ENCODE measurements around the gene SKOR1.

The SKOR1 gene

DNA sequence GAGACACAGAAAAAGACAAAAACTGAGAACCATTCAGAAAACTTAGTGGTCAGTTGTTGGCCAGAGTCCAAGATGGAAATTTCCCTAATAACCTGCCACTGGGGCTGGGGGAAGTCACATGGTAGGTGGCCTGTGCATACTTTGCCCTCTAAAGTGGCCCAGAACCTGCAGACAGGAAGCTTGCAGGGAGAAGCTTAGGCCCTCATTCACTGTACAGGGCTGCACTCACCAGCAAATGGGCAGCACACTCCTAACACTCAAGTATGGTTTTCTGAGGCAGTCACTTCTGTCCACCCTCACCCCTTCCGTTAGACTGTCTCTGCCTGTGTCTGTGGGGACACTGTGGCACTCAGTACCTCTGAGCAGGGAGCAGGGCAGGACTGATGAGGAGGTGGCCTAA, 29.0 kb downstream of the SKOR1 start:
- Histone ChIP-seq H2BK15ac (ENCODE audit: low read length) (no peak overlapping the region), H3K9me3 (replicated peaks in 1 of 2; ENCODE audit: control insufficient read depth in 2 of 2, insufficient read depth in 1 of 2, low read depth in 1 of 2, low read length in 2 of 2) (no peaks in the 10 kb centered on the region), H3K4ac (ENCODE audit: low read length) (no peak overlapping the region), H2BK5ac (ENCODE audit: low read length) (no peak overlapping the region), H2AFZ (ENCODE audit: low read length) (peak overlapping the region; percentile 64), H3K18ac (ENCODE audit: low read length) (no peak overlapping the region), H3K4me1 (ENCODE audit: control insufficient read depth in 2 of 2, insufficient read depth in 1 of 2, low read depth in 1 of 2, low read length in 2 of 2) (no peaks in the 10 kb centered on the region), H3K79me1 (ENCODE audit: low read depth, low read length) (no peaks in the 10 kb centered on the region), H2AK5ac (ENCODE audit: low read depth, low read length) (no peak overlapping the region), H3K23ac (ENCODE audit: low read depth, low read length, poor library complexity) (no peak overlapping the region), H4K91ac (ENCODE audit: low read depth, low read length, poor library complexity) (no peak overlapping the region), H3K4me2 (ENCODE audit: insufficient read depth, low read length, poor library complexity, severe bottlenecking) (no peak overlapping the region), H3K27ac (replicated peaks; ENCODE audit: low read length) (no peak overlapping the region), H3K4me3 (ENCODE audit: low read length in 2 of 2) (peak overlapping the region in 1 of 2 donors; percentile 37), H3K36me3 (replicated peaks in 1 of 2; ENCODE audit: control insufficient read depth in 2 of 2, insufficient read depth in 2 of 2, low read length in 2 of 2) (no peaks in the 10 kb centered on the region), H3K27me3 (ENCODE audit: control insufficient read depth in 3 of 3, insufficient read depth in 3 of 3, low read depth in 1 of 3, low read length in 3 of 3) (no peaks in the 10 kb centered on the region), H3K14ac (ENCODE audit: low read length) (peak overlapping the region; percentile 92), H2BK12ac (ENCODE audit: low read length) (no peak overlapping the region), H2BK120ac (ENCODE audit: low read depth, low read length) (no peak overlapping the region), H3K9ac (ENCODE audit: low read depth, low read length, poor library complexity) (no peak overlapping the region), H4K8ac (ENCODE audit: low read depth, low read length) (no peak overlapping the region)
- WGBS, 2 donors (ENCODE audit: extremely low coverage in 2 of 2, insufficient read length in 2 of 2, insufficient replicate concordance in 1 of 2) = no CpG with 5 or more reads among the region's 1 CpG
- no peak for DNase-seq (ENCODE audit: low spot score)

DNA sequence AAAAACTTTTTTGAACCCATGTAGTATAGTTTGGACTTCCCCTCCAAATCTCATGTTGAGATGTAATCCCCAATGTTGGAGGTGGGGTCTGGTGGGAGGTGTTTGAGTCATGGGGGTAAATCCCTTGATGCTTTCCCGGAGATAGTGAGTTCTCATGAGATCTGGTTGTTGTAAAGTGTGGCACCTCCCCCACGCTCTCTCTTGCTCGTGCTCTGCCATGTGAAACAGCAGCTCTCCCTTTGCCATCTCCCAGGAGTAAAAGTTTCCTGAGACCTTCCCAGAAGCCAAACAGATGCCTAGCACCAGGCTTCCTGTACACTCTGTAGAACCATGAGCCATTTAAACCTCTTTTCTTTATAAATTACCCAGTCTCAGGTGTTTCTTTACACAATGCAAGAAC, 30.5 kb downstream of the SKOR1 start:
- WGBS, 2 donors (ENCODE audit: extremely low coverage in 2 of 2, insufficient read length in 2 of 2, insufficient replicate concordance in 1 of 2) = no CpG with 5 or more reads among the region's 3 CpGs
- no peak overlapping the region for H3K18ac ChIP-seq (ENCODE audit: low read length)
- no peaks in the 10 kb centered on the region for H3K36me3 ChIP-seq (replicated peaks in 1 of 2; ENCODE audit: control insufficient read depth in 2 of 2, insufficient read depth in 2 of 2, low read length in 2 of 2)
- H2BK12ac ChIP-seq (ENCODE audit: low read length) = no peak overlapping the region
- peak overlapping the region; percentile 42 for H2AFZ ChIP-seq (ENCODE audit: low read length)
- H3K4me2 ChIP-seq (ENCODE audit: insufficient read depth, low read length, poor library complexity, severe bottlenecking) = no peak overlapping the region
- H3K4ac ChIP-seq (ENCODE audit: low read length) = no peak overlapping the region
- no peak for DNase-seq (ENCODE audit: low spot score)
- no peak overlapping the region for H4K91ac ChIP-seq (ENCODE audit: low read depth, low read length, poor library complexity)
- no peaks in the 10 kb centered on the region for H3K79me1 ChIP-seq (ENCODE audit: low read depth, low read length)
- H4K8ac ChIP-seq (ENCODE audit: low read depth, low read length) = no peak overlapping the region
- no peak overlapping the region for H3K4me3 ChIP-seq (ENCODE audit: low read length in 2 of 2)
- H3K27ac ChIP-seq (replicated peaks; ENCODE audit: low read length) = no peak overlapping the region
- peak overlapping the region; percentile 10 for H3K23ac ChIP-seq (ENCODE audit: low read depth, low read length, poor library complexity)
- no peak overlapping the region for H2BK120ac ChIP-seq (ENCODE audit: low read depth, low read length)
- no peak overlapping the region for H2AK5ac ChIP-seq (ENCODE audit: low read depth, low read length)
- H3K27me3 ChIP-seq (ENCODE audit: control insufficient read depth in 3 of 3, insufficient read depth in 3 of 3, low read depth in 1 of 3, low read length in 3 of 3) = no peaks in the 10 kb centered on the region
- H3K14ac ChIP-seq (ENCODE audit: low read length) = no peak overlapping the region
- H3K9ac ChIP-seq (ENCODE audit: low read depth, low read length, poor library complexity) = no peak overlapping the region
- no peak overlapping the region for H2BK15ac ChIP-seq (ENCODE audit: low read length)
- no peaks in the 10 kb centered on the region for H3K9me3 ChIP-seq (replicated peaks in 1 of 2; ENCODE audit: control insufficient read depth in 2 of 2, insufficient read depth in 1 of 2, low read depth in 1 of 2, low read length in 2 of 2)
- H3K4me1 ChIP-seq (ENCODE audit: control insufficient read depth in 2 of 2, insufficient read depth in 1 of 2, low read depth in 1 of 2, low read length in 2 of 2) = peaks cover 0 to 5% of the 10 kb centered on the region in 2 donors
- H2BK5ac ChIP-seq (ENCODE audit: low read length) = no peak overlapping the region

DNA sequence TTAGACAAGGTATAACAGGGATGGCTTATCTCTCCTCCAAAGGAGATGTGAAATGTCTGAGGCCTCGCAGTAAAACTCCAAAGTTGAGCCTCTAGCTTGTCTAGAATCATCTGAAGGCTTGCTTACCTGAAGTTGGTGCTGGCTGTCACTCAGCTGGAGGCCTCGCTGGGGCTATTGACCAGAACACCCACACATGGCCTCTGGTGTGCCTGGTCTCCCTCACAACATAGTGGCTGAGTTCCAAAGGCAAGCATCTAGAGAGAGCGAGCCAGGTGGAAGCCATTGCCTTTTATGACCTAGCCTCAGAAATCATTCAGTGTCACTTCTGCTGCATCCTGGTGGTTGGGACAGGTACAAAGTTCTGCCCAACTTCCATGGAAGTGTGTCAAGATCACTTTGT, 31.9 kb downstream of the SKOR1 start:
- no peak overlapping the region for H4K91ac ChIP-seq (ENCODE audit: low read depth, low read length, poor library complexity)
- H3K79me1 ChIP-seq (ENCODE audit: low read depth, low read length) = no peaks in the 10 kb centered on the region
- H3K4ac ChIP-seq (ENCODE audit: low read length) = no peak overlapping the region
- H3K36me3 ChIP-seq (replicated peaks in 1 of 2; ENCODE audit: control insufficient read depth in 2 of 2, insufficient read depth in 2 of 2, low read length in 2 of 2) = no peaks in the 10 kb centered on the region
- no peak overlapping the region for H3K9ac ChIP-seq (ENCODE audit: low read depth, low read length, poor library complexity)
- H3K4me2 ChIP-seq (ENCODE audit: insufficient read depth, low read length, poor library complexity, severe bottlenecking) = no peak overlapping the region
- no peak overlapping the region for H2BK15ac ChIP-seq (ENCODE audit: low read length)
- H2BK12ac ChIP-seq (ENCODE audit: low read length) = no peak overlapping the region
- no peaks in the 10 kb centered on the region for H3K27me3 ChIP-seq (ENCODE audit: control insufficient read depth in 3 of 3, insufficient read depth in 3 of 3, low read depth in 1 of 3, low read length in 3 of 3)
- peaks cover 0 to 5% of the 10 kb centered on the region in 2 donors for H3K4me1 ChIP-seq (ENCODE audit: control insufficient read depth in 2 of 2, insufficient read depth in 1 of 2, low read depth in 1 of 2, low read length in 2 of 2)
- no peak overlapping the region for H3K23ac ChIP-seq (ENCODE audit: low read depth, low read length, poor library complexity)
- H2BK120ac ChIP-seq (ENCODE audit: low read depth, low read length) = no peak overlapping the region
- no peak overlapping the region for H2AK5ac ChIP-seq (ENCODE audit: low read depth, low read length)
- H2AFZ ChIP-seq (ENCODE audit: low read length) = no peak overlapping the region
- no peak for DNase-seq (ENCODE audit: low spot score)
- WGBS, 2 donors (ENCODE audit: extremely low coverage in 2 of 2, insufficient read length in 2 of 2, insufficient replicate concordance in 1 of 2) = no CpG with 5 or more reads among the region's 3 CpGs
- H3K4me3 ChIP-seq (ENCODE audit: low read length in 2 of 2) = no peak overlapping the region
- H2BK5ac ChIP-seq (ENCODE audit: low read length) = no peak overlapping the region
- H3K18ac ChIP-seq (ENCODE audit: low read length) = peak overlapping the region; percentile 42
- no peak overlapping the region for H3K14ac ChIP-seq (ENCODE audit: low read length)
- H4K8ac ChIP-seq (ENCODE audit: low read depth, low read length) = no peak overlapping the region
- H3K27ac ChIP-seq (replicated peaks; ENCODE audit: low read length) = no peak overlapping the region
- no peaks in the 10 kb centered on the region for H3K9me3 ChIP-seq (replicated peaks in 1 of 2; ENCODE audit: control insufficient read depth in 2 of 2, insufficient read depth in 1 of 2, low read depth in 1 of 2, low read length in 2 of 2)

DNA sequence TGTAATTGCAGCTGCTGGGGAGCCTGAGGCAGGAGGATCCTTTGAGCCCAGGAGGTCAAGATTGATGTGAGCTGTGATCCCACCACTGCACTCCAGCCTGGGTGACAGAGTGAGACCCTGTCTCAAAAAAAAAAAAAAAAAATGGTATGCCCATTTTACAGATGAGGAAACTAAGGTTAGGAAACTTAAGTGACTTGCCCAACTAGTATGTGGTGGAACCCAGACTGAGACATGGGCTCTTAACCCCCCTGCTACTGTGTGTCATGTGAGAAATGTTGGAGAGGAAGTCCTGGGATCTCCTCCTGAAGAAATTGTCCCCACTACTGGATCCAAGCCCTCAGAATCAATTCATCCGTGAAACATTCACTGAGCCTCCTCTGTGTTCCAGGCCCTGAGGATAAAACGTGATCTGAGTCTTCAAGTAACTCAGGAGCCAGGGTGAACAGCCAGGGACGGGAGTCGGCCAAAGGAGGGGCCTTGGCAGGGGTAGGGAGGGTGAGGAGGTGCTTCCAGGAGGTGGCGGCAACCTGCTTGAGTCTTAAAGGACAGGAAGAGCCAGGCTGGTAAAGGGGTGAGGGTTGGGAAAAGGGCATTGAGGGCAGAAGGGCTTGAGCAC, 34.1 kb downstream of the SKOR1 start:
- no peak overlapping the region for H2BK5ac ChIP-seq (ENCODE audit: low read length)
- peak overlapping the region; percentile 17 for H3K18ac ChIP-seq (ENCODE audit: low read length)
- H3K4me1 ChIP-seq (ENCODE audit: control insufficient read depth in 2 of 2, insufficient read depth in 1 of 2, low read depth in 1 of 2, low read length in 2 of 2) = peaks cover 6 to 11% of the 10 kb centered on the region in 2 donors
- no peak overlapping the region for H4K91ac ChIP-seq (ENCODE audit: low read depth, low read length, poor library complexity)
- H3K27me3 ChIP-seq (ENCODE audit: control insufficient read depth in 3 of 3, insufficient read depth in 3 of 3, low read depth in 1 of 3, low read length in 3 of 3) = no peaks in the 10 kb centered on the region
- no CpG with 5 or more reads among the region's 5 CpGs for WGBS, 2 donors (ENCODE audit: extremely low coverage in 2 of 2, insufficient read length in 2 of 2, insufficient replicate concordance in 1 of 2)
- no peak overlapping the region for H3K23ac ChIP-seq (ENCODE audit: low read depth, low read length, poor library complexity)
- H3K14ac ChIP-seq (ENCODE audit: low read length) = no peak overlapping the region
- no peak overlapping the region for H2BK12ac ChIP-seq (ENCODE audit: low read length)
- no peak overlapping the region for H3K4me2 ChIP-seq (ENCODE audit: insufficient read depth, low read length, poor library complexity, severe bottlenecking)
- no peak overlapping the region for H2BK120ac ChIP-seq (ENCODE audit: low read depth, low read length)
- H2BK15ac ChIP-seq (ENCODE audit: low read length) = peak overlapping the region; percentile 12
- H3K9ac ChIP-seq (ENCODE audit: low read depth, low read length, poor library complexity) = no peak overlapping the region
- no peak overlapping the region for H2AK5ac ChIP-seq (ENCODE audit: low read depth, low read length)
- H3K79me1 ChIP-seq (ENCODE audit: low read depth, low read length) = no peaks in the 10 kb centered on the region
- H3K4ac ChIP-seq (ENCODE audit: low read length) = no peak overlapping the region
- H3K9me3 ChIP-seq (replicated peaks in 1 of 2; ENCODE audit: control insufficient read depth in 2 of 2, insufficient read depth in 1 of 2, low read depth in 1 of 2, low read length in 2 of 2) = no peaks in the 10 kb centered on the region
- DNase-seq (ENCODE audit: low spot score) = no peak
- H2AFZ ChIP-seq (ENCODE audit: low read length) = peak overlapping the region; percentile 42
- H3K36me3 ChIP-seq (replicated peaks in 1 of 2; ENCODE audit: control insufficient read depth in 2 of 2, insufficient read depth in 2 of 2, low read length in 2 of 2) = no peaks in the 10 kb centered on the region
- no peak overlapping the region for H3K27ac ChIP-seq (replicated peaks; ENCODE audit: low read length)
- no peak overlapping the region for H3K4me3 ChIP-seq (ENCODE audit: low read length in 2 of 2)
- no peak overlapping the region for H4K8ac ChIP-seq (ENCODE audit: low read depth, low read length)
